Stomach smooth muscle (tissue), 2 donors: ENCODE measurements around the gene SLC10A3.

Experiments
- H3K27ac ChIP-seq: one replicate; pipeline ENCODE4 v1.7.0; 2013; ENCODE audit warnings: mild to moderate bottlenecking, low read length, inconsistent platforms
- H3K27me3 ChIP-seq, 2 donors: one replicate each; pipeline ENCODE4 v1.7.0; 2013; ENCODE audit warnings: low read length in 2 of 2; ENCODE audit not compliant: insufficient read depth in 2 of 2, control insufficient read depth in 1 of 2
- H3K36me3 ChIP-seq, 2 donors: one replicate each; pipeline ENCODE4 v1.7.0; 2013; ENCODE audit warnings: low read length in 2 of 2; ENCODE audit not compliant: control insufficient read depth in 2 of 2, insufficient read depth in 2 of 2
- H3K4me1 ChIP-seq: one replicate; pipeline ENCODE4 v1.7.0; 2013; ENCODE audit warnings: low read length; ENCODE audit not compliant: control insufficient read depth, insufficient read depth
- H3K4me3 ChIP-seq, 2 donors: one replicate each; pipeline ENCODE4 v1.7.0; 2013; ENCODE audit warnings: low read length in 2 of 2
- H3K9ac ChIP-seq, 2 donors: one replicate each; pipeline ENCODE4 v1.7.0; 2013; ENCODE audit warnings: low read length in 2 of 2, mild to moderate bottlenecking in 1 of 2
- H3K9me3 ChIP-seq, 2 donors: one replicate each; pipeline ENCODE4 v1.7.0; 2013; ENCODE audit warnings: low read length in 2 of 2; ENCODE audit not compliant: control insufficient read depth in 2 of 2
- donor health status: healthy.
- donor health status: Pancreatic carcinoma.

Gene SLC10A3

DNA sequence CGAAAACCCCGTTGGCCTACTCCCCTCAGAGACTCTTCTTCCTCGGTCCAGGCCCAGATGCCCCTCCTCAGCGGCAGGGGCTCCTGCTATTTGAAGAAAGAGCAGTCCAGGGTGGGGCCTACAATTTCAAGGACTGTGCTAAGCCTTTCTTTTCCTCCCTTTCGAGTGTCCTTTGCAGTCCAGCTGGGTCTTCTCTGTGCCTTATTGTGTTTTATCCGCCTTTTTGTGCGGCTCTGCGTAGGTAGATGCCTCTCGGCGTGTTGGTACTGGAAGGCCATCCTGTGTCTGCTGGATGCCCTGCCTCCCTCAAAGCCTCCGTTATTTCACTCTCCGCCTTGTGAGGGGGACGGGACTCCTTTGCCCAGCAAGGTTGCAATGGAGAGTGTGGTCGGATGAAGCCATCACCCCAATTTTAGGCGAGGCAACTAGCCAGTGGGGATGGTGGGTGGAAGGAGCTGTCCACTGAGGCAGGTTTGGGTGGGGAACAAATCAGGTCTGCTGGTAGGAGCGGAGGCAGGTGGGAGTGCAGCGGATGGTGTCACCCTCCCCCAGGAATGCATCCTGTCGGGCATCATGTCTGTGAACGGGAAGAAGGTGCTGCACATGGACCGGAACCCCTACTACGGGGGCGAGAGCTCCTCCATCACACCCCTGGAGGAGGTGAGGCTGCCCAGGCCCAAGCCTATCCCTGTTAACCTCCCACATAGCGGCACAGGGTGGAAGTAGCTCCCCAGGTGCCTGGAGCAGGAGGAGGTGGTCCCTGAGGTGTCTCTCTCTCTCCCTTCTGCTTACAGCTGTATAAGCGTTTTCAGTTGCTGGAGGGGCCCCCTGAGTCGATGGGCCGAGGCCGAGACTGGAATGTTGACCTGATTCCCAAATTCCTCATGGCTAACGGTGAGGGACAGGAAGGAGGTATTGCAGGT lies 52.2 kb downstream of the SLC10A3 start:
- Histone ChIP-seq H3K9ac (peak overlapping the region; percentile 52 to 55), H3K27me3 (peaks cover 0 to 4% of the 10 kb centered on the region in 2 donors), H3K9me3 (no peaks in the 10 kb centered on the region), H3K27ac (peak overlapping the region; percentile 11), H3K4me3 (peak overlapping the region; percentile 68 to 75), H3K36me3 (peaks cover 8 to 10% of the 10 kb centered on the region in 2 donors), H3K4me1 (peaks cover 24% of the 10 kb centered on the region)
